Spleen (tissue), 7 donors: ENCODE results near the gene MPZL3.
A peak's percentile ranks its signal among the peaks of the same experiment; 100 is the strongest.

ENCODE experiments used
- POLR2A ChIP-seq, 3 donors: fragments of 450-650 bp; IDR thresholded peaks; one replicate each; pipeline ENCODE4 v1.5.1; 2017; ENCODE audit warnings: antibody characterized with exemption in 3 of 3, mild to moderate bottlenecking in 1 of 3
- TF ChIP-seq, protein P1 (sequence below), 11 experiments: fragments of 200-600 bp in 7 of 11; fragments of 450-650 bp in 4 of 11; sonication (generic) in 4 of 11; IDR thresholded peaks in 8 of 11; conservative IDR thresholded peaks in 3 of 11; 1 replicate in 7 of 11; 2 replicates in 4 of 11; pipeline versions ENCODE4 v1.4.0 to v1.8.0; 2016 to 2021; ENCODE audit warnings: antibody characterized with exemption in 11 of 11, inconsistent platforms in 4 of 11, mild to moderate bottlenecking in 1 of 11
- donor health status: DM: no; HTN: no; CAD: no; lungs with moderate emphysema.
- donor health status: DM: no; HTN: no; CAD: no.
- donor health status: DM: no; HTN: no; CAD: no.

- TF ChIP-seq, protein P1, sequence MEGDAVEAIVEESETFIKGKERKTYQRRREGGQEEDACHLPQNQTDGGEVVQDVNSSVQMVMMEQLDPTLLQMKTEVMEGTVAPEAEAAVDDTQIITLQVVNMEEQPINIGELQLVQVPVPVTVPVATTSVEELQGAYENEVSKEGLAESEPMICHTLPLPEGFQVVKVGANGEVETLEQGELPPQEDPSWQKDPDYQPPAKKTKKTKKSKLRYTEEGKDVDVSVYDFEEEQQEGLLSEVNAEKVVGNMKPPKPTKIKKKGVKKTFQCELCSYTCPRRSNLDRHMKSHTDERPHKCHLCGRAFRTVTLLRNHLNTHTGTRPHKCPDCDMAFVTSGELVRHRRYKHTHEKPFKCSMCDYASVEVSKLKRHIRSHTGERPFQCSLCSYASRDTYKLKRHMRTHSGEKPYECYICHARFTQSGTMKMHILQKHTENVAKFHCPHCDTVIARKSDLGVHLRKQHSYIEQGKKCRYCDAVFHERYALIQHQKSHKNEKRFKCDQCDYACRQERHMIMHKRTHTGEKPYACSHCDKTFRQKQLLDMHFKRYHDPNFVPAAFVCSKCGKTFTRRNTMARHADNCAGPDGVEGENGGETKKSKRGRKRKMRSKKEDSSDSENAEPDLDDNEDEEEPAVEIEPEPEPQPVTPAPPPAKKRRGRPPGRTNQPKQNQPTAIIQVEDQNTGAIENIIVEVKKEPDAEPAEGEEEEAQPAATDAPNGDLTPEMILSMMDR (IDR thresholded peaks at IDR 0.05 in 8 of 11, conservative IDR thresholded peaks at IDR 0.05 in 3 of 11), result peak in 1 of 11 experiments; percentile 12
- no peak for TF ChIP-seq POLR2A (IDR thresholded peaks at IDR 0.05)
Measured at GRCh38 chr11:118258410-118258809, 6.2 kb upstream of the MPZL3 start.
